GM18861 (cell line): Measurements from ENCODE around the gene PCDH10.
A peak's percentile ranks its signal among the peaks of the same experiment; 100 is the strongest.

Source experiments
- ATAC-seq: cut with Tn5 transposase; IDR thresholded peaks from one replicate; pipeline ENCODE4 v1.9.1; 2021; ENCODE audit not compliant: unreplicated experiment

The PCDH10 gene

GRCh38 chr4:133150486-133151340 lies 1.6 kb downstream of the PCDH10 start:
- no peak for ATAC-seq

DNA sequence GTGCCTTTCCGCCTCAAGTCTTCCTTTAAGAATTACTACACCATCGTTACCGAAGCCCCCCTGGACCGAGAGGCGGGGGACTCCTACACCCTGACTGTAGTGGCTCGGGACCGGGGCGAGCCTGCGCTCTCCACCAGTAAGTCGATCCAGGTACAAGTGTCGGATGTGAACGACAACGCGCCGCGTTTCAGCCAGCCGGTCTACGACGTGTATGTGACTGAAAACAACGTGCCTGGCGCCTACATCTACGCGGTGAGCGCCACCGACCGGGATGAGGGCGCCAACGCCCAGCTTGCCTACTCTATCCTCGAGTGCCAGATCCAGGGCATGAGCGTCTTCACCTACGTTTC lies 2.2 kb downstream of the PCDH10 start:
- ATAC-seq: no peak

GRCh38 chr4:133151691-133152329 lies 2.7 kb downstream of the PCDH10 start:
- no peak for ATAC-seq

DNA sequence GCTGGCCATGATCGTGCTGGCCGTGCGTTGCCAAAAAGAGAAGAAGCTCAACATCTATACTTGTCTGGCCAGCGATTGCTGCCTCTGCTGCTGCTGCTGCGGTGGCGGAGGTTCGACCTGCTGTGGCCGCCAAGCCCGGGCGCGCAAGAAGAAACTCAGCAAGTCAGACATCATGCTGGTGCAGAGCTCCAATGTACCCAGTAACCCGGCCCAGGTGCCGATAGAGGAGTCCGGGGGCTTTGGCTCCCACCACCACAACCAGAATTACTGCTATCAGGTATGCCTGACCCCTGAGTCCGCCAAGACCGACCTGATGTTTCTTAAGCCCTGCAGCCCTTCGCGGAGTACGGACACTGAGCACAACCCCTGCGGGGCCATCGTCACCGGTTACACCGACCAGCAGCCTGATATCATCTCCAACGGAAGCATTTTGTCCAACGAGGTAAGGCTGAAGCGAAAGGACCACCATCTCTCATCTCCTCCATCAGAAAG lies 3.3 kb downstream of the PCDH10 start:
- no peak for ATAC-seq

DNA sequence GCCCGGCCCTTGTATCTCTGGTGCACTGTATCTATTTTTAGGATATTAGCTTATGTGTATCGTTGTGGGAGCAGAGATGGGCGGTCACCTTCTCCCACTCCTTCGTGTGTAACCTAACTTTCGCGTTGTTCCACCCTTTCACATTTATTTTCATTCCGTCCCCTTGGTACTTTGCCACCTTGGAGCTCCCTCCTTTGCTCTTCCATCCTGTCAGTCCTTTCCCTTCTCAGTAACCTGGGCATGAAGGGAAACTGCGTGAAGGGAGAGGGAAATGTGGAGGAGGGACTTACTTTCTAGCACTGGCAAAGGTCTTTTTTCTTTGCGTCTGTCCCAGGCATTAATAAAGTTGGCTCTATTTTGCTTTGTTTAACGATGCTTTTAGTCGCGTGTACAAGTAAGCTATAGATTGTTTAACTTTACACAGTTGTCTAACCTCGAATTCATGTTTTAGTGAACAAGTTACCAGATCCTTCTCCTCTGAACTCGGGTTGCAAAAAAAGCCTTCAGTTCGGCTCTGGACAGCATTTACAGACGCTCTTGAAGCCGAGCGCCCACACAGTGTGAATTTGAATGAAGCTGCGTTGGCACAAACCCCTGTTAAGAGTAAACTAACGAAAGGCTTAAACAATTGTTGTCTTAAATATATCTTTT lies 3.9 kb downstream of the PCDH10 start:
- ATAC-seq: no peak

DNA sequence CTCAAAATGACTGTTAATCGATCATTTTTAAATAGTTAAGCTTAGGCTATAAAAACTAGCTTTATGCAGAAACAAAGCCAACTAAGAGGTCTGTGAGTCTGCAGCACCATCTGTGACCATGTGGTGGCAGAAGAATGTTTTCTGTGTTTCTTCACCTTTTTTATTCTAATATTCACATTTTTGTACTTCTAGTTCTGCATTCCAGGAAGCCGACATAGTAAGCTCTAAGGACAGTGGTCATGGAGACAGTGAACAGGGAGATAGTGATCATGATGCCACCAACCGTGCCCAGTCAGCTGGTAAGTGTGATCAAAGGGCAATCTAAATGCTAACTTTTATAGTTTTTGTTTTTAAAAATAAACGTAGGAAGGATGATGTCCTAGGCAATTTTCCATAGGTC lies 5.6 kb downstream of the PCDH10 start:
- ATAC-seq: peak; percentile 47

GRCh38 chr4:133156096-133156495 lies 7.0 kb downstream of the PCDH10 start:
- ATAC-seq: no peak

DNA sequence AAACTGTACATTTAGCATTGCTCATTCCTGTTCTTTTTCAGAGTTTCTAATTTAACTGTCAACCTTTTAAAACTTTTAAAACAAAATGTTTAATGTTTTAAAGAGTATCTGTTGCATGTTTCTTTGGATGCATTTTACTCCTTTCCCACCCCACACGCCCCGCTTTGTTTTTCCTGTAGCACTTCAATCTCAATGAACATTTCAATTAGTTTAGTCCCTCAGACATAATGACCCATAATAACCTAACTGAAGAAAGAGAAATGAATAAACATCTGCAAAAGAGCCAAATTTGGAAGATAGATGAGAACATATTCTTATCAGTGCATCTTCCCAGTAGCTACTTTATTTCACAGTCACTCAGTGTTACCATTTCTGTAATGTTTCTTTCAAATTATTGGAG lies 7.5 kb downstream of the PCDH10 start:
- no peak for ATAC-seq

- ATAC-seq: no peak
Measured at GRCh38 chr4:133157460-133158160, 8.5 kb downstream of the PCDH10 start.

DNA sequence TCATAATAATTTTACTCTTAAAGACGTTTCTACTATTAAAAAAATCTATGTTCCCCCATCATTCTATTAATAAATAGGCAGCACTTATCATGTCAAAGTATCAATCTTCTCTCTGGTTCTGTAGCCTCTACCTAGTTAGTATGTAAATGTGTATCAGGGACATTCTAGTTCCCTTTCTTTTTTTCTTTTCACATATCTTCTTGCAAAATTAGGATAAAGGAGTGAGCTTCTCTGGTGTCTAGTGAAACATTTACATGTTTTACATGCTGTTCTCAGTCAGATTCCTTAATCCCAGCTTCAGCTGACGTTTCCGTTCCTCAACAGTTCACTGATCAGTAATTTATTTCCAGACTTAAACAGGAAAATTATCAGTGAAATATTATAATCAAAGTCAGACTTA lies 11.8 kb downstream of the PCDH10 start:
- ATAC-seq: no peak

DNA sequence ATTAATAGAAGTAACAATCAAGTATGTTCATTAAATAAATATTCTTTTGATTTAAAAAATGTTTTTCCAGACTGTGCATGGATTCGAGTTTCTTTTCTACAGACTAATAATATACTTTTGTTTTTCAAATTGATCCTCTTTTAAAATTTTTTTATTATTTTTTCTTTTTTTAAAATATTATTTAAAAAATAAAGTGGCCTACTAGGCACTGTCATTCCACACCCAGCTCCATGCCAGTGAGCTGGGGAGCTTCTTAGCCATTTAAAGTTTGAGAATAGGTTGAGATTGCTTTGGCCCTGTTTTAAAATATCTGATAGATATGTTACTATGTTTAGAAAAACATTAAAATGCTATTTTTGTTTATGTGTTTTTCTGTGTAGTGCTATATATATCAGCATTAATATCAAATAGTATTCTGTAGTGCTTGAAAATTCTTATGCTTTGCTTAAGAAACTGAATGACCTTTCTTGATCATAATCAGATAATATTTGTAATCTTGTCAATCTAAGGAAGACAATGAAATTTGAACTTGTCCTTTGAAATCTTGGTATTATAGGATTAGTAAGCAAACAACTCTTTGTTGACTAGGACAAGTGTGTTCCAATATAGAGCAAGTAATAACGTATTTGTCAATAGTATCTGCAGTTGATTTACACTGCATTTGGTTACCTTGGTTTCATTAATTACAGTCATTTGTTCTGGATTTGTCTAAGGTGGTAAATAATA lies 12.6 kb downstream of the PCDH10 start:
- no peak for ATAC-seq

GRCh38 chr4:133162941-133163340 lies 13.8 kb downstream of the PCDH10 start:
- no peak for ATAC-seq

- ATAC-seq: no peak
Measured at GRCh38 chr4:133178956-133179355, 29.9 kb downstream of the PCDH10 start.

- no peak for ATAC-seq
Measured at GRCh38 chr4:133186210-133186609, 37.1 kb downstream of the PCDH10 start.

- ATAC-seq: no peak
Measured at GRCh38 chr4:133186845-133187244, 37.8 kb downstream of the PCDH10 start.

GRCh38 chr4:133188433-133189146 lies 39.5 kb downstream of the PCDH10 start:
- peak; percentile 46 for ATAC-seq

DNA sequence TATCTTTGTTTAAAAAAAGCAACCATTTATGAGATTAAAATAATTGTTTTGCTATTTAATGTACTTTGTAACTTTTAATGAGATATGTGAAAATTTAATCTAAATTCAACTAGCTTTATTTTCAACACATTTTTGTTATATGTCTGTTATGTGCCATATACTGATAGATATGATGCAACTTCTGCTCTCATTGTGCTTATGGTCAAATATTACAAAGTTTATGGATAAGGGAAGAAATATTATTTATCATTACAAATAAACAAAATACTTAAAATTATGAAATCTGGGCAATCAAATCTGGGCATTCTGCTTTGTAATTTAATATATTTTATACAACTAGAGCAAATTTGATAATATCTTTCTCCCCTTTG lies 40.0 kb downstream of the PCDH10 start:
- no peak for ATAC-seq

GRCh38 chr4:133190098-133190497 lies 41.0 kb downstream of the PCDH10 start:
- ATAC-seq: no peak

- no peak for ATAC-seq
Measured at GRCh38 chr4:133208694-133209285, 59.7 kb downstream of the PCDH10 start.

DNA sequence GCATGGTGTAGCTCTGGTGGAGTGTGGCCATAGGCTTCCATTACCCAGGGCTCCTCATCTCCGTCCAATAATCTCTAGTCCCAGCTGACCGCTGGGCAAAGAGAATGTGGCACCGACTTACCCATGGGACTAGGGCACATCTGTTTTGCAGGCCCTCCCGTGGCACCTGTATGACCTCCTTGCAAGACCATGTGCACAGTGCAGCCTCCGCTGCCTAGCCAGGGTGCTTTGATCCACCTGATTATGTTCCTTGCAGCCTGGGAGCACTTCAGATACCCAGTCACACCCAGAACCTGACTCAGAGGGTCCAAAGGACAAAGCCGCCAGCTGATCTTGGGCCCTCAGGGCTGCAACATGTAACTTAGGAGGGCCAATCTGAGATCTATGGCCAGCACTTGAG lies 84.8 kb downstream of the PCDH10 start:
- no peak for ATAC-seq
